Fibroblast of pulmonary artery (primary cell): ENCODE results near the gene KHDC4.

Experiments
- DNase-seq: peaks from one replicate; pipeline ENCODE4 v3.0.0-alpha.2; 2010; ENCODE audit warnings: low read depth
- H3K4me3 ChIP-seq: replicated peaks from 2 replicates; pipeline ENCODE4 v1.5.1; 2011; ENCODE audit warnings: low read depth, mild to moderate bottlenecking, control low read depth, low read length, moderate library complexity
- CTCF ChIP-seq: IDR thresholded peaks from 2 replicates; pipeline ENCODE4 v1.5.1; 2011; ENCODE audit warnings: mild to moderate bottlenecking, control low read depth, low read length, inconsistent platforms; ENCODE audit errors: missing control alignments

Gene KHDC4

GRCh38 chr1:155978325-155978972, 44.2 kb upstream of the KHDC4 start, which contains the start of gene ARHGEF2:
TSS of gene ARHGEF2 (minus strand) at chr1:155978547. CDS start at chr1:155978427, 120 bp downstream.
- H3K4me3 ChIP-seq: peak within 1 kb of the TSS; percentile 87
- peak; percentile 20 for TF ChIP-seq CTCF
- DNase-seq: peak; percentile 53

- no peak for TF ChIP-seq CTCF
- peak; percentile 27 for DNase-seq
- peak overlapping the region; percentile 87 for H3K4me3 ChIP-seq
These were observed 43.6 kb upstream of the KHDC4 start for GRCh38 chr1:155977690-155978324.

GRCh38 chr1:155976913-155977689, 42.9 kb upstream of the KHDC4 start:
- peak overlapping the region; percentile 87 for H3K4me3 ChIP-seq
- DNase-seq: no peak
- no peak for TF ChIP-seq CTCF

GRCh38 chr1:155976062-155976912, 42.1 kb upstream of the KHDC4 start:
- TF ChIP-seq CTCF: no peak
- H3K4me3 ChIP-seq: peak overlapping the region; percentile 87
- DNase-seq: peak; percentile 68

- no peak for DNase-seq
- no peak for TF ChIP-seq CTCF
- H3K4me3 ChIP-seq: peak overlapping the region; percentile 87
These were observed 41.3 kb upstream of the KHDC4 start for GRCh38 chr1:155975375-155976061.
